Heart right ventricle (tissue), 16 donors: ENCODE results near the gene TMEM245. TPM values are rescaled to one million over a fixed set of nuclear protein-coding genes. Genes with fewer than 3 reads are reported as not detected.
A peak's percentile ranks its signal among the peaks of the same experiment; 100 is the strongest.

Experiments
- ATAC-seq, 8 donors: fragments of 200-7000 bp; cut with Tn5 transposase; one replicate each; pipeline ENCODE4 v1.9.1; 2020; ENCODE audit warnings: mild to moderate bottlenecking in 8 of 8, moderate library complexity in 8 of 8, moderate number of reproducible peaks in 1 of 8
- DNase-seq, 2 donors: peaks; one replicate each; pipeline ENCODE4 v3.0.0-alpha.2; 2020
- H3K27ac ChIP-seq, 10 donors: fragments of 200-600 bp; sonication (generic) in 2 of 10; one replicate each; pipeline versions ENCODE4 v1.5.0 to v1.8.0; 2020 to 2022; ENCODE audit warnings: mild to moderate bottlenecking in 3 of 10
- H3K27me3 ChIP-seq, 7 donors: fragments of 200-600 bp; one replicate each; pipeline ENCODE4 v1.8.0; 2021 to 2022; ENCODE audit warnings: mild to moderate bottlenecking in 2 of 7
- H3K36me3 ChIP-seq, 9 donors: fragments of 200-600 bp; sonication (generic) in 1 of 9; one replicate each; pipeline versions ENCODE4 v1.5.0 to v1.8.0; 2020 to 2022; ENCODE audit warnings: mild to moderate bottlenecking in 2 of 9
- H3K4me1 ChIP-seq, 9 donors: fragments of 200-600 bp; sonication (generic) in 1 of 9; one replicate each; pipeline versions ENCODE4 v1.5.0 to v1.8.0; 2020 to 2022; ENCODE audit warnings: mild to moderate bottlenecking in 4 of 9
- H3K4me3 ChIP-seq, 10 donors: fragments of 200-600 bp; sonication (generic) in 2 of 10; one replicate each; pipeline versions ENCODE4 v1.5.0 to v1.8.0; 2020 to 2022; ENCODE audit warnings: mild to moderate bottlenecking in 7 of 10, moderate library complexity in 2 of 10
- H3K9me3 ChIP-seq, 11 donors: fragments of 200-600 bp in 10 of 11; sonication (generic) in 2 of 11; one replicate each; pipeline versions ENCODE4 v1.5.0 to v1.8.0; 2013 to 2022; ENCODE audit warnings: mild to moderate bottlenecking in 2 of 11, control low read depth in 1 of 11, moderate library complexity in 1 of 11
- CTCF ChIP-seq, 9 donors: fragments of 200-600 bp; sonication (generic) in 2 of 9; IDR thresholded peaks; one replicate each; pipeline versions ENCODE4 v1.5.0 to v1.8.0; 2021 to 2022; ENCODE audit warnings: antibody characterized with exemption in 9 of 9, mild to moderate bottlenecking in 5 of 9, moderate library complexity in 1 of 9
- whole genome bisulfite sequencing, 2 donors: extraction: QIAGEN DNeasy Blood & Tissue Kit; methylation state at CpG; one replicate each; pipeline ENCODE4 v1.1.7; 2013; ENCODE audit warnings: inconsistent platforms in 1 of 2; 5-methylcytosine and 5-hydroxymethylcytosine counted together
- intact Hi-C, 10 donors: fragments of 100-400 bp; cut with DNase I; formaldehyde crosslinking; loops; one replicate each; pipeline versions ENCODE4 v1.11.1 to v1.14.2; 2022
- polyA plus RNA-seq, 2 donors: library from polyadenylated mRNA; stranded (reverse); fragments of 200-250 nt; gene quantifications; one replicate each; pipeline ENCODE4 v1.2.3, GENCODE V29; 2013
- total RNA-seq, 10 donors: library from RNA; stranded (reverse); fragmentation: NEBNext Ultra II Directional in 3 of 10; extraction: Animal tissue kit (Norgen Biotek cat#: 25700) in 3 of 10; gene quantifications; one replicate each; pipeline versions ENCODE4 v1.2.1 to v1.2.4, GENCODE V29; 2021 to 2023
- donor health status: Arrhythmogenic right ventricular cardiomyopathy.
- donor health status: ischemic (EF 13 %, LVEDD 7.1; RV severe dilation, severe dysfunction).
- donor health status: healthy with polysubstance abuse.
- donor health status: DM: no; HTN: yes; CAD: no.
- donor health status: DM: no; HTN: no; CAD: no.
- donor health status: ischemic (EF 25% LVEDD 6.9; RV normal size, moderate dysfunction).
- donor health status: ischemic (EF 25% LVEDD 5.7; RV mildly dilated, moderate dysfunction).
- donor health status: healthy.
- donor health status: DM: yes; HTN: yes; CAD: no.
- donor health status: Ischemic cardiomyopathy.
- donor health status: ischemic (EF 35%, LVEDD 5.7; RV mildly dilated, moderate dysfunction).
- donor health status: nonischemic (EF 11% LVEDD 7.7; RV severe dilation, severe dysfunction).
- donor health status: DM: yes; HTN: yes; CAD: no.
- donor health status: PGD.
- donor health status: ischemic (EF 29% LVEDD 5.4; RV normal size, mild dysfunction).
- donor health status: nonischemic (EF 23%, LVEDD 6.1; RV moderate dilation, normal function).

TMEM245 gene
- total and polyA plus RNA-seq, 12 donors: 17.0 to 152 (median 96.2) TPM

DNA sequence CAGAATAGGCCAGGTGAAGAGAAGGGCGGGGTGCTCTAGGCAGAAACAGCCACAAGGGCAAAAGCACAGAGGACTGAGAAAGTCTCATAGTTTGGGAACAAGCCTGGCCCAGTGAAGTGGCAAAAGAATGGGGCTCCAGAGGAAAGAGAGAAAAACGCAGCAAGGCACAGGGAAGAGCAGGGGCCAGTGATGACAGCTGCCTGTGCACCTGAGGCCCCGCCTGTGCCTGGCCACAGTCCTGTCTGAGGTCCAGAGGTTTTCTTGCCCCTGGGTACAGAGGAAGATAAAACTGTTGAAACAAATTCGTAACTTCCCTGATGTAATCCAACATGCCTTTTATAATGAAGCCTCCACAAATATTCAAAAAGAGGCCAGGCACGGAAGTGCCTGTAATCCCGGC is 25.3 kb upstream of the TMEM245 start:
- H3K4me1 ChIP-seq: peaks cover 0 to 3% (median 0%) of the 10 kb centered on the region in 9 donors
- ATAC-seq (no peak), DNase-seq (no peak)
- intact Hi-C loops: no loop called here
- no peaks in the 10 kb centered on the region for H3K9me3 ChIP-seq
- H3K4me3 ChIP-seq: no peak overlapping the region
- H3K27me3 ChIP-seq: no peaks in the 10 kb centered on the region
- no peak for TF ChIP-seq CTCF (IDR thresholded peaks at IDR 0.05)
- 89 to 90% methylated on average over 6 of the region's 6 CpGs for WGBS, 2 donors
- no peaks in the 10 kb centered on the region for H3K36me3 ChIP-seq
- no peak overlapping the region for H3K27ac ChIP-seq

GRCh38 chr9:109143881-109144562 is 24.3 kb upstream of the TMEM245 start:
- 74 to 82% methylated on average over 5 of the region's 5 CpGs for WGBS, 2 donors
- no peak for ATAC-seq

DNA sequence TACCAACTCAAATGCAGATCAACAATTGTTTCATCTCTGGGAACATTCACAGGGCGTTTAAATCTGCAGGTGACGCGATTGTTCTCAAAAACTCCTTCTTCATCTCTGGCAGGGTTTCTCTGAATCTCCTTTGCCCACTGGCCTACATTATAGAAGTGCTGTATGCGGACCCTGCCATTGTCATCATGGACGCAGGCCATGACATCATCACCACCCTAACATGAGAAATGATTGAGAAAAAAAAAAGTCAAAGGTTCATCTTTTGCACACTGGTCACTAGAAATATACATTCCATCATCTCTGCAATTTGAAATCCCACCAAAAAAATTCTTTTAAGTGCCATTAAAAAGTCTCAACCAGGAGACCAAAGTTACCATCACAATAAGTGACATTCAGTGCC is 21.6 kb upstream of the TMEM245 start:
- TF ChIP-seq CTCF (IDR thresholded peaks at IDR 0.05): no peak
- H3K27ac ChIP-seq: no peak overlapping the region
- H3K9me3 ChIP-seq: no peaks in the 10 kb centered on the region
- no peaks in the 10 kb centered on the region for H3K27me3 ChIP-seq
- H3K36me3 ChIP-seq: no peaks in the 10 kb centered on the region
- 94 to 95% methylated on average over 5 of the region's 5 CpGs for WGBS, 2 donors
- no peak overlapping the region for H3K4me3 ChIP-seq
- intact Hi-C loops: no loop called here
- DNase-seq (no peak), ATAC-seq (no peak)
- H3K4me1 ChIP-seq: peaks cover 0 to 3% (median 0%) of the 10 kb centered on the region in 9 donors

More at GRCh38 chr9:109143881-109144562, 24.3 kb upstream of the TMEM245 start:
- intact Hi-C loops: no loop called here
- DNase-seq: no peak
- Histone ChIP-seq H3K36me3 (no peaks in the 10 kb centered on the region), H3K27ac (no peak overlapping the region), H3K9me3 (no peaks in the 10 kb centered on the region), H3K4me3 (no peak overlapping the region), H3K4me1 (peaks cover 0 to 3% (median 0%) of the 10 kb centered on the region in 9 donors), H3K27me3 (no peaks in the 10 kb centered on the region)
- peak in 1 of 9 donors; percentile 23 for TF ChIP-seq CTCF (IDR thresholded peaks at IDR 0.05)

DNA sequence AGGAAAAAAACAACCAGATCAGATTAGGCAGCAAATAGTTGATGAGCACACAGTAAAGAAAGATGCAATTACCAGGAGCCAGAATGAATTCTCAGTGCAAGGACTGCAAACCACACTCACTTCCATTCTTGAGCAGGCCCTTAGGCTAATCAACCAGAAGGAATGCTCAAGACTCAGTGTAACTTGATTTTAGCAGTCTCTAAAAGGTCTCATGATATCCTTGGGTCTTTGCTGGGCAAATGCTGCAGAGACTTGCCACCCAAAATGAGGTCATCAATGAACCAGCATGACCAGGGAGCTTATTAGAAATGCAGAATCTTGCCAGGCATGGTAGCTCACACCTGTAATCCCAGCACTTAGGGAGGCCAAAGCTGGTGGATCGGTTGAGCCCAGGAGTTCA is 20.1 kb upstream of the TMEM245 start:
- intact Hi-C loops: no loop called here
- Histone ChIP-seq H3K4me3 (no peak overlapping the region), H3K4me1 (peaks cover 0 to 3% (median 0%) of the 10 kb centered on the region in 9 donors), H3K27me3 (no peaks in the 10 kb centered on the region), H3K27ac (no peak overlapping the region), H3K9me3 (no peaks in the 10 kb centered on the region), H3K36me3 (no peaks in the 10 kb centered on the region)
- ATAC-seq: no peak
- DNase-seq: no peak
- 50 to 100% methylated on average over 1 of the region's 1 CpG for WGBS, 2 donors
- TF ChIP-seq CTCF (IDR thresholded peaks at IDR 0.05): no peak
